Smooth muscle cell (in vitro differentiated cells): ENCODE results near the gene ICOSLG. TPM values are rescaled to one million over a fixed set of nuclear protein-coding genes. Genes with fewer than 3 reads are reported as not detected.
"Not testable (repeated sequence)": the region's sequence is repeated elsewhere in the genome, so short reads cannot be mapped to it uniquely, and the experiment has no call there.

Experiments used
- DNase-seq: peaks from one replicate; lab custom pipeline; 2025; ENCODE audit not compliant: unreplicated experiment; lab: John Stamatoyannopoulos, UW
- H2AFZ ChIP-seq: fragments of 200-600 bp; sonication (generic); 2 replicates; pipeline ENCODE4 v1.6.0; 2016; ENCODE audit warnings: antibody characterized with exemption, low read depth, mild to moderate bottlenecking
- H3F3A ChIP-seq: fragments of 200-600 bp; sonication (generic); 2 replicates; pipeline ENCODE4 v1.6.0; 2017; ENCODE audit warnings: antibody characterized with exemption, low read depth
- H3K27ac ChIP-seq: fragments of 200-600 bp; sonication (generic); 2 replicates; pipeline ENCODE4 v1.5.1; 2016; ENCODE audit warnings: low read depth, mild to moderate bottlenecking
- H3K27me3 ChIP-seq: fragments of 200-600 bp; sonication (generic); 2 replicates; pipeline ENCODE4 v1.6.1; 2016; ENCODE audit warnings: low read depth, mild to moderate bottlenecking
- H3K36me3 ChIP-seq: fragments of 200-600 bp; sonication (generic); 2 replicates; pipeline ENCODE4 v1.5.1; 2016; ENCODE audit warnings: low read depth
- H3K4me1 ChIP-seq: fragments of 200-600 bp; sonication (generic); 2 replicates; pipeline ENCODE4 v1.5.1; 2016; ENCODE audit warnings: low read depth
- H3K4me2 ChIP-seq: fragments of 200-600 bp; sonication (generic); 2 replicates; pipeline ENCODE4 v1.6.0; 2016; ENCODE audit warnings: mild to moderate bottlenecking
- H3K4me3 ChIP-seq: fragments of 200-600 bp; sonication (generic); 2 replicates; pipeline ENCODE4 v1.5.1; 2016; ENCODE audit warnings: mild to moderate bottlenecking
- H3K79me2 ChIP-seq: fragments of 200-600 bp; sonication (generic); 2 replicates; pipeline ENCODE4 v1.6.0; 2016; ENCODE audit warnings: low read depth, mild to moderate bottlenecking
- H3K9ac ChIP-seq: fragments of 200-600 bp; sonication (generic); 2 replicates; pipeline ENCODE4 v1.6.0; 2016; ENCODE audit warnings: low read depth
- H3K9me3 ChIP-seq: fragments of 200-600 bp; sonication (generic); replicated peaks from 2 replicates; pipeline ENCODE4 v1.5.1; 2016; ENCODE audit warnings: low read depth
- H4K20me1 ChIP-seq: fragments of 200-600 bp; sonication (generic); 2 replicates; pipeline ENCODE4 v1.6.0; 2016; ENCODE audit warnings: low read depth
- CTCF ChIP-seq: fragments of 200-600 bp; sonication (generic); IDR thresholded peaks from 2 replicates; pipeline ENCODE4 v1.5.1; 2017; ENCODE audit warnings: borderline replicate concordance, mild to moderate bottlenecking, antibody characterized with exemption; ENCODE audit not compliant: insufficient read depth, poor library complexity, severe bottlenecking
- WGBS: methylation state at CpG from one replicate; pipeline ENCODE4 v1.1.7; 2016; ENCODE audit warnings: low lambda C conversion rate; 5-methylcytosine and 5-hydroxymethylcytosine counted together
- polyA plus RNA-seq: library from polyadenylated mRNA; unstranded; fragments of >200 nt; fragmentation: Nextera tagmentation; extraction: Ambion mirVana; gene quantifications from 2 replicates; pipeline ENCODE4 v1.2.1, GENCODE V29; 2016
- total RNA-seq: library from RNA; depleted of rRNA; stranded (reverse); fragments of >200 nt; gene quantifications from 2 replicates; pipeline ENCODE4 v1.2.3, GENCODE V29; 2014

ICOSLG gene
- total and polyA plus RNA-seq, 2 experiments from 2014 or later, result 1.0 to 1.3 TPM

DNA sequence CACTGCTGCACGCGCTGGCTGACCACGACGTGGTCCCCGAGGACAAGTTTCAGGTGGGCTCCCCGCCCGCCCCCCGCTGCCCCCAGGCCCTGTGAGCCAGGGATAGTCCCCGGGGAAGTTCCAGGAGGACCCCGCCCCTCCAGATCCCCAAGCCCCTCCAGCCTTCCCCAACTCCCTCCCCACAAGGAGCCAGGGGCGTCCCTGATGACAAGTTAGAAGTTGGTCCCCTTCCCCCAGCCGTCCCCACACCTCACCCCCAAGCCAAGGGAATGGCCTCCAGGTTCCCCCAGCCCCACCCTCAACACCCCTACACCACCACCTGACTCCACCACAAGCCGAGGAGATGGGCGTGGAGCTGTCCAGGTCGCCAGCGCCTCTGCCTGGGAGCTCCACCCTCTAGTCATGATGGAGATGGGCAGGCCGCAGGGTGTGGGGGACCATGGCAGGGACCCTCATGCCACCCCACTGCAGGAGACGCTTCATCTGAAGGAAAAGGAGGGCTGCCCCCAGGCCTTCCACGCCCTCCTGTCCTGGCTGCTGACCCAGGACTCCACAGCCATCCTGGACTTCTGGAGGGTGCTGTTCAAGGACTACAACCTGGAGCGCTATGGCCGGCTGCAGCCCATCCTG is 45.5 kb upstream of the ICOSLG start:
- no peaks in the 10 kb centered on the region for H3K9me3 ChIP-seq

GRCh38 chr21:44285138-44285992 is 44.6 kb upstream of the ICOSLG start, which contains the start of gene AIRE:
AIRE (plus strand) TSS chr21:44285876; CDS start chr21:44286007, 131 bp downstream.
- Histone ChIP-seq H3K9me3 (no peaks in the 10 kb centered on the region), H3K79me2 (no peaks in the 10 kb centered on the region), H3K4me1 (peaks cover 11% of the 10 kb centered on the region), H3F3A (no peaks in the 10 kb centered on the region), H3K27me3 (no peaks in the 10 kb centered on the region), H3K36me3 (no peaks in the 10 kb centered on the region), H3K27ac (no peak within 1 kb of the TSS), H3K4me3 (peak within 1 kb of the TSS; percentile 42), H4K20me1 (no peaks in the 10 kb centered on the region), H3K9ac (no peak within 1 kb of the TSS), H3K4me2 (peak within 1 kb of the TSS; percentile 88), H2AFZ (peak within 1 kb of the TSS; percentile 75)
- TF ChIP-seq CTCF, result no peak
- DNase-seq, result peak; percentile 29
- WGBS, result 41% methylated on average over 55 of the region's 56 CpGs

More for the DNA sequence above, 45.5 kb upstream of the ICOSLG start:
- no peak for DNase-seq
- H3K79me2 ChIP-seq, result no peaks in the 10 kb centered on the region
- no peak overlapping the region for H2AFZ ChIP-seq
- H3K9ac ChIP-seq, result no peak overlapping the region
- H3K27me3 ChIP-seq, result no peaks in the 10 kb centered on the region
- H4K20me1 ChIP-seq, result no peaks in the 10 kb centered on the region
- H3K36me3 ChIP-seq, result no peaks in the 10 kb centered on the region
- WGBS, result 68% methylated on average over 21 of the region's 21 CpGs
- TF ChIP-seq CTCF, result no peak
- H3K4me2 ChIP-seq, result peak overlapping the region; percentile 88
- H3K4me3 ChIP-seq, result peak overlapping the region; percentile 42
- peaks cover 11% of the 10 kb centered on the region for H3K4me1 ChIP-seq
- no peak overlapping the region for H3K27ac ChIP-seq
- H3F3A ChIP-seq, result no peaks in the 10 kb centered on the region

DNA sequence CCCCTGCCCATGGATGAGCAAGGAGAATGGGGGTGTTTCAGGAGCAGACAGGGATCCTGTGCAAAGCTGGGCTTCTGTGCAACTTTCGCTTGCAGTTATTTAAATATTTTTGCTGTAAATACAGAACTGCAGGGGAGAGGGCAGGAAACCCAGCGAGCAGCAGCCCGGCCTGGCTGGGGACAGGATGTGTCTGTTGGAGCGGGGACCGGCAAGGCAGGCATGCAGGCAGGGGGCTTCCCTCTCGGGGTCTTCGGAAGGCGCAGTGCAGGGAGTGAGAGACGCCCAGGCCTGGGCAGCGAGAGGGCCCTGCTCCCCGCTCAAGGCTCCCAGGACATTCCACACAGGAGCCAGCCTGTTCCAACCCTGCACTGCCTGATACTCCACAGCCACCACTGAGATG is 43.2 kb upstream of the ICOSLG start:
- Histone ChIP-seq H3K4me1 (peaks cover 11% of the 10 kb centered on the region), H3K9ac (no peak overlapping the region), H2AFZ (no peak overlapping the region), H3K79me2 (no peaks in the 10 kb centered on the region), H3K4me3 (no peak overlapping the region), H3K4me2 (peak overlapping the region; percentile 12), H3F3A (no peaks in the 10 kb centered on the region), H4K20me1 (no peaks in the 10 kb centered on the region), H3K36me3 (no peaks in the 10 kb centered on the region), H3K27me3 (no peaks in the 10 kb centered on the region), H3K9me3 (no peaks in the 10 kb centered on the region), H3K27ac (no peak overlapping the region)
- no peak for TF ChIP-seq CTCF
- 75% methylated on average over 11 of the region's 11 CpGs for WGBS
- no peak for DNase-seq

GRCh38 chr21:44283211-44283785 is 42.6 kb upstream of the ICOSLG start:
- H4K20me1 ChIP-seq, H3K9ac ChIP-seq, H3K27ac ChIP-seq, H3F3A ChIP-seq, DNase-seq, H3K9me3 ChIP-seq, H3K79me2 ChIP-seq, H2AFZ ChIP-seq, H3K4me3 ChIP-seq, H3K36me3 ChIP-seq, H3K27me3 ChIP-seq: not testable (repeated sequence)
- H3K4me1 ChIP-seq, result peaks cover 11% of the 10 kb centered on the region
- H3K4me2 ChIP-seq, result peak overlapping the region; percentile 12
- 21% methylated on average over 11 of the region's 11 CpGs for WGBS
